Measurements from ENCODE around the gene BCL2L11. TPM values are rescaled to one million over a fixed set of nuclear protein-coding genes. Genes with fewer than 3 reads are reported as not detected.
A peak's percentile ranks its signal among the peaks of the same experiment; 100 is the strongest.

The BCL2L11 gene
- total RNA-seq, 2 experiments from 2014 or later = 11.7 to 16.5 TPM

GRCh38 chr2:111118981-111119821, 1.5 kb upstream of the BCL2L11 start:
- POLR2A ChIA-PET = no interaction called here
- Mint-ChIP-seq H3K36me3 (ENCODE audit: low read depth) (peaks cover 7% of the 10 kb centered on the region), H3K27me3 (ENCODE audit: low read depth) (peaks cover 42% of the 10 kb centered on the region), H3K4me3 (peak overlapping the region; percentile 73), H3K9me3 (ENCODE audit: insufficient read depth) (no peaks in the 10 kb centered on the region), H3K27ac (peak overlapping the region; percentile 39), H3K4me1 (ENCODE audit: low read depth) (peaks cover 52% of the 10 kb centered on the region)
- ATAC-seq (no peak), DNase-seq (peak; percentile 39)
- CTCF ChIA-PET = no interaction called here

DNA sequence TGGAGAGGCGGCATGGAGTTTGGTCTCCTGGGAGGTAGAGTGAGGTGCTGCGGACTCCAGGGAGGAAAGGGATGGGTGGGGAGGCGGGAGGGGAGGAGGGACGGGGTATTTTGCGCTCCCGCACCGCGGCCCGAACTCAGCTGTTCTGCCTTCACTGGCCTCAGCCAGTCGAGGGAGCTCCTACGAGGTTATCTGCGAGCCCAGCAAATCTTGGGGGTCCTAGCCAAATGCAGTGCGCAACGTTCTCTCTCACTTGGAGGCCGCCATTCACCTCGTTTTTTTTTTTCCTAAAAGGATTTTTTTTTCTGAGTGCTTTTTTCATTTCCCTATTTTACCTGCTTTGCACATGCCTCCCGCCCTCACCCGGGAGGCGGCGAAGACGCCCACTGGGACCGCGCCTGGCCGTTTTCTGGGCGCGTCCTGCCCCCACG, 877 bp upstream of the BCL2L11 start:
- ATAC-seq (no peak), DNase-seq (no peak)
- Mint-ChIP-seq H3K36me3 (ENCODE audit: low read depth) (peaks cover 13% of the 10 kb centered on the region), H3K27me3 (ENCODE audit: low read depth) (peaks cover 39% of the 10 kb centered on the region), H3K9me3 (ENCODE audit: insufficient read depth) (no peaks in the 10 kb centered on the region), H3K4me1 (ENCODE audit: low read depth) (peaks cover 54% of the 10 kb centered on the region), H3K4me3 (peak overlapping the region; percentile 73), H3K27ac (no peak overlapping the region)
- POLR2A ChIA-PET = no interaction called here
- CTCF ChIA-PET = interaction anchor here (1.0 to 1.2 kb wide), 3 partner anchors 118 to 279 kb away, joined by 3 to 5 read pairs (median 3); no protein-coding TSS in a partner anchor

GRCh38 chr2:111121028-111121827, 514 bp downstream of the BCL2L11 start:
- H3K4me3 Mint-ChIP-seq = peak overlapping the region; percentile 94
- H3K36me3 Mint-ChIP-seq (ENCODE audit: low read depth) = peaks cover 26% of the 10 kb centered on the region
- DNase-seq = peak; percentile 60
- peaks cover 35% of the 10 kb centered on the region for H3K27me3 Mint-ChIP-seq (ENCODE audit: low read depth)
- peak; percentile 9 for ATAC-seq
- CTCF ChIA-PET = interaction anchor here (1.0 to 1.6 kb wide), 3 partner anchors 12 to 582 kb away, joined by 3 to 4 read pairs (median 3); no protein-coding TSS in a partner anchor
- POLR2A ChIA-PET = interaction anchor here (0.6 to 1.7 kb wide), 4 partner anchors 18 to 262 kb away, joined by 3 to 4 read pairs (median 4); no protein-coding TSS in a partner anchor
- no peaks in the 10 kb centered on the region for H3K9me3 Mint-ChIP-seq (ENCODE audit: insufficient read depth)
- H3K4me1 Mint-ChIP-seq (ENCODE audit: low read depth) = peaks cover 55% of the 10 kb centered on the region
- peak overlapping the region; percentile 85 for H3K27ac Mint-ChIP-seq

GRCh38 chr2:111121828-111122630, 1.3 kb downstream of the BCL2L11 start:
- DNase-seq = peak; percentile 81
- H3K4me3 Mint-ChIP-seq = peak overlapping the region; percentile 94
- H3K27ac Mint-ChIP-seq = peak overlapping the region; percentile 85
- H3K9me3 Mint-ChIP-seq (ENCODE audit: insufficient read depth) = no peaks in the 10 kb centered on the region
- H3K36me3 Mint-ChIP-seq (ENCODE audit: low read depth) = peaks cover 31% of the 10 kb centered on the region
- peak; percentile 66 for ATAC-seq
- peaks cover 29% of the 10 kb centered on the region for H3K27me3 Mint-ChIP-seq (ENCODE audit: low read depth)
- peaks cover 47% of the 10 kb centered on the region for H3K4me1 Mint-ChIP-seq (ENCODE audit: low read depth)
- POLR2A ChIA-PET = interaction anchor here (1.6 to 1.7 kb wide), 2 partner anchors 37 to 263 kb away, joined by 4 read pairs; no protein-coding TSS in a partner anchor
- CTCF ChIA-PET = interaction anchor here (1.2 to 1.6 kb wide), 2 partner anchors 11 to 46 kb away, joined by 3 to 4 read pairs; no protein-coding TSS in a partner anchor

DNA sequence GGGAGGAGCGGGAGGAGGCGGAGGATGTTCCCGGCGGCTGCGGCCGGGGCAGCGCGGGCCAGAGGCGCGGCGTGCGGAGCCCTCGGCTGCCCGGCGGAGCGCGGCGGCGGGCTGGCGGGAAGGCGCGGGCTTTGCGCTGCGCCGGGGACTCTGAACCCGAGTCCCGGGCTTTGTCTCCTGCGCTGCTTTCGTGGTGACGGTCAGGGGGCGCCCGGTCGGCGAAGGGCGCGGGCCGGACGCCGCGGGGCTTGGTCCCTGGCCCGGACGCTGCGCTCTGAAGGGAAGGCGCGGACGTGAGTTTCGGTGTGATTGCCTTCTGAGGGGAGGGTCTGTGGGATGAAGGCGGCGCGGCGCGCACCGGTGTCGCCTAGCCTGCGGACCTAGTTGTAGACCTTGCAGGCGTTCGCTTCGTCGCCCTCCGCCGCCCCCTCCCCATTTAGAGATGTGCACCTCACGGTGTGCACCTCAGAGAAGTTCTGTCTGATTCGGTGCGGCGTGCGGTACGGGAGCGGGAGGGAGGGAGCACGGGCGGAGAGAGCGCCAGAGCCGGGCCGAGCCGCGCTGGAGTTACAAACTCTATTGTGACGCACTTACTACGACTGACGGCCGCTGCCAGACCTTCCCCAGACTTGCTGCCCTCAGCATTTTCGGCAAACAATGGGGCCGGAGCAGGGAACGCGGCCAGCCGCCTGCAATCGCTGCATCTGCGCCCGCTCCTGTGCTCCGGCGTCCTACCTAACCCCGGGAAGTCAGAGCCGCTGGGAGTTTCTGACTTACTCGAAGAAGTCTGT, 2.1 kb downstream of the BCL2L11 start:
- Mint-ChIP-seq H3K27ac (peak overlapping the region; percentile 43), H3K9me3 (ENCODE audit: insufficient read depth) (no peaks in the 10 kb centered on the region), H3K27me3 (ENCODE audit: low read depth) (peaks cover 23% of the 10 kb centered on the region), H3K4me1 (ENCODE audit: low read depth) (peaks cover 41% of the 10 kb centered on the region), H3K4me3 (peak overlapping the region; percentile 94), H3K36me3 (ENCODE audit: low read depth) (peaks cover 36% of the 10 kb centered on the region)
- ATAC-seq (peak; percentile 2), DNase-seq (peak; percentile 46)
- ChIA-PET POLR2A (no interaction called here), CTCF (no interaction called here)

GRCh38 chr2:111123751-111124150, 3.0 kb downstream of the BCL2L11 start:
- CTCF ChIA-PET = no interaction called here
- peaks cover 44% of the 10 kb centered on the region for H3K36me3 Mint-ChIP-seq (ENCODE audit: low read depth)
- no peak for ATAC-seq
- peak overlapping the region; percentile 82 for H3K4me3 Mint-ChIP-seq
- POLR2A ChIA-PET = no interaction called here
- no peaks in the 10 kb centered on the region for H3K9me3 Mint-ChIP-seq (ENCODE audit: insufficient read depth)
- H3K4me1 Mint-ChIP-seq (ENCODE audit: low read depth) = peaks cover 32% of the 10 kb centered on the region
- H3K27ac Mint-ChIP-seq = no peak overlapping the region
- peaks cover 14% of the 10 kb centered on the region for H3K27me3 Mint-ChIP-seq (ENCODE audit: low read depth)
- DNase-seq = no peak

DNA sequence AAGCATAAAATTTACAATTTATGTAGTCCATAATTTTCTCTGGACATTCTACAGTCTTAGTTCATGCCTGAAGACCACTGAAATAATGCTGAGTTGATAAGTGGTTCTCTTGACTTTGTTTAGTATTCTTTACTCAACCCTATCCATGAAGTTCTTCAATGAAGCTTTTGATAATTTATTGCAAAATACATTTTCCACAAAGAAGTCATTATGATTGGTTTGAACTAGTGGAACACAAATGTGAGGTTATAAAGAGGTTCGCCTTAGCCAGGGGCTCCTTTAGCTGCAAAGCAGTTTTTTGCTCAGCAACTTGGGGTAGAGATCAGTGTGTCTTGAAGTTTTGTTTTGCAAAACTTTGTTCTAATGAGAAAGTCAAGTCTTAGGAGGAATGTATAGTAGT, 5.9 kb downstream of the BCL2L11 start:
- H3K4me1 Mint-ChIP-seq (ENCODE audit: low read depth) = peaks cover 19% of the 10 kb centered on the region
- no peak overlapping the region for H3K4me3 Mint-ChIP-seq
- no peaks in the 10 kb centered on the region for H3K9me3 Mint-ChIP-seq (ENCODE audit: insufficient read depth)
- H3K36me3 Mint-ChIP-seq (ENCODE audit: low read depth) = peaks cover 58% of the 10 kb centered on the region
- H3K27me3 Mint-ChIP-seq (ENCODE audit: low read depth) = peaks cover 2% of the 10 kb centered on the region
- ChIA-PET CTCF (interaction anchor here (0.7 to 2.3 kb wide), 3 partner anchors 18 to 41 kb away, joined by 3 to 5 read pairs (median 3); no protein-coding TSS in a partner anchor), POLR2A (no interaction called here)
- ATAC-seq (no peak), DNase-seq (no peak)
- no peak overlapping the region for H3K27ac Mint-ChIP-seq

- H3K27me3 Mint-ChIP-seq (ENCODE audit: low read depth) = peaks cover 2% of the 10 kb centered on the region
- no peak for DNase-seq
- H3K4me3 Mint-ChIP-seq = no peak overlapping the region
- no peak for ATAC-seq
- no peaks in the 10 kb centered on the region for H3K9me3 Mint-ChIP-seq (ENCODE audit: insufficient read depth)
- peaks cover 16% of the 10 kb centered on the region for H3K4me1 Mint-ChIP-seq (ENCODE audit: low read depth)
- no peak overlapping the region for H3K27ac Mint-ChIP-seq
- POLR2A ChIA-PET = no interaction called here
- H3K36me3 Mint-ChIP-seq (ENCODE audit: low read depth) = peaks cover 59% of the 10 kb centered on the region
- CTCF ChIA-PET = interaction anchor here (1.4 kb wide), 1 partner anchor 41 kb away, joined by 3 read pairs; no protein-coding TSS in a partner anchor
Observed at GRCh38 chr2:111127351-111127750, 6.6 kb downstream of the BCL2L11 start.

DNA sequence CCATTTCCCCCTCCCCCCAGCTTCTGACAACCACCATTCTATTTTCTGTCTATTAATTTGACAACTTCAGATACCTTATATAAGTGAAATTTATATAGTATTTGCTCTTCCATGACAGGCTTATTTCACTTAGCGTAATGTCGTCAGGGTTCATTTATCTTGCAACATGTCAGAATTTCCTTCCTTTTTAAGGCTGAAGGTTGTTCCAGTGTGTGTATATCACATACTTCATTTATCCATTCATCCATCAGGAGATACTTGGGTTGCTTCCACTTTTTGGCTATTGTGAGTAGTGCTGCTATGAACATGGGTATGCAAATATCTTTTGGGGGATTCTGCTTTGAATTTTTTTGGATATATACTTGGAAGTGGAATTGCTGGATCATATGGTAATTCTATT, 7.4 kb downstream of the BCL2L11 start:
- no peak for ATAC-seq
- CTCF ChIA-PET = no interaction called here

DNA sequence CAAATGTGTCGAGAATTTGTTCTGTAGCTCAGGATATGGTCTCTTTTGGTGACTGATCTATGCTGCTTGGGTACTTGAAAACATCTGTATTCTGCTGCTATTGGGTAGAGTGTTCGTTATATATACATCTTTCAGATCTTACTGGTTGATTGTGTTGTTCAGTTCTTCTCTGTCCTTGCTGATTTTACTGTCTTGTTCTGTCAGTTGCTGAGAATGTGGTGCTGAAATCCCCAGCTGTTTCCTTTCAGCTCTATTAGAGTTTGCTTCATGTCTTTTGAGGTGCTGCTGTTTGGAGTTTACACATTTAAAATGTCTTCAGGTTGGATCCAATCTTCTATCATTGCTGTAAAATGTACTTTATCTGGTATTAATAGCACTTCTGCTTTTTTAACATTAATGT, 12.9 kb downstream of the BCL2L11 start:
- DNase-seq = no peak
- Mint-ChIP-seq H3K4me3 (no peak overlapping the region), H3K4me1 (ENCODE audit: low read depth) (peaks cover 8% of the 10 kb centered on the region), H3K9me3 (ENCODE audit: insufficient read depth) (no peaks in the 10 kb centered on the region), H3K36me3 (ENCODE audit: low read depth) (peaks cover 28% of the 10 kb centered on the region), H3K27me3 (ENCODE audit: low read depth) (no peaks in the 10 kb centered on the region), H3K27ac (no peak overlapping the region)
- POLR2A ChIA-PET = no interaction called here
- CTCF ChIA-PET = interaction anchor here (1.4 to 2.0 kb wide), 2 partner anchors 10 to 12 kb away, joined by 3 to 5 read pairs; partner anchors contain the start of gene BCL2L11
- ATAC-seq = no peak

More for the DNA sequence above, 7.4 kb downstream of the BCL2L11 start:
- H3K27ac Mint-ChIP-seq = no peak overlapping the region
- H3K36me3 Mint-ChIP-seq (ENCODE audit: low read depth) = peaks cover 59% of the 10 kb centered on the region
- no peak overlapping the region for H3K4me3 Mint-ChIP-seq
- POLR2A ChIA-PET = no interaction called here
- DNase-seq = no peak
- peaks cover 2% of the 10 kb centered on the region for H3K27me3 Mint-ChIP-seq (ENCODE audit: low read depth)
- H3K9me3 Mint-ChIP-seq (ENCODE audit: insufficient read depth) = no peaks in the 10 kb centered on the region
- peaks cover 15% of the 10 kb centered on the region for H3K4me1 Mint-ChIP-seq (ENCODE audit: low read depth)

Data from activated CD8-positive, alpha-beta T cell treated with anti-CD3 and anti-CD28 coated beads, Interleukin-2, amount 10 ng/mL, durations not matched to agents 7 days and 5 days (primary cell).